Dedifferentiated amniotic fluid mesenchymal stem cell (primary cell): ENCODE data around the gene BCAS4.

Source experiments
- DNase-seq: peaks from one replicate; pipeline ENCODE4 v3.0.0-alpha.2; 2016; ENCODE audit errors: extremely low spot score

Gene BCAS4

GRCh38 chr20:50909413-50909812 is 114.6 kb downstream of the BCAS4 start:
- DNase-seq: no peak

GRCh38 chr20:50911030-50911429 is 116.2 kb downstream of the BCAS4 start:
- peak; percentile 90 for DNase-seq

GRCh38 chr20:50911716-50912115 is 116.9 kb downstream of the BCAS4 start:
- DNase-seq: no peak

- DNase-seq: no peak
Measured at GRCh38 chr20:50913690-50914375, 119.0 kb downstream of the BCAS4 start.

GRCh38 chr20:50915424-50915823 is 120.6 kb downstream of the BCAS4 start:
- DNase-seq: no peak

- no peak for DNase-seq
Measured at GRCh38 chr20:50916257-50916656, 121.4 kb downstream of the BCAS4 start.

GRCh38 chr20:50916934-50917333 is 122.1 kb downstream of the BCAS4 start:
- no peak for DNase-seq

GRCh38 chr20:50918403-50918802 is 123.5 kb downstream of the BCAS4 start:
- no peak for DNase-seq

GRCh38 chr20:50919567-50919966 is 124.7 kb downstream of the BCAS4 start:
- DNase-seq: no peak

- no peak for DNase-seq
Measured at GRCh38 chr20:50920997-50921396, 126.1 kb downstream of the BCAS4 start.

- no peak for DNase-seq
Measured at GRCh38 chr20:50921803-50922501, 127.1 kb downstream of the BCAS4 start.

GRCh38 chr20:50924261-50924920 is 129.5 kb downstream of the BCAS4 start:
- DNase-seq: no peak

- DNase-seq: no peak
Measured at GRCh38 chr20:50926530-50926929, 131.7 kb downstream of the BCAS4 start.
